Endothelial cell of umbilical vein (primary cell): ENCODE results near the gene C16orf74.

Experiments
- CTCF ChIP-seq, 2 donors: IDR thresholded peaks; 1 replicate in 1 of 2; 2 replicates in 1 of 2; pipeline ENCODE4 v1.5.1; 2011; ENCODE audit warnings: low read length in 2 of 2, mild to moderate bottlenecking in 2 of 2, moderate library complexity in 2 of 2, control low read depth in 1 of 2, inconsistent platforms in 1 of 2, low read depth in 1 of 2; ENCODE audit not compliant: insufficient read depth in 1 of 2; ENCODE audit errors: extremely low read depth in 1 of 2
- EZH2 ChIP-seq: IDR thresholded peaks from 2 replicates; pipeline ENCODE4 v1.6.1; 2012; ENCODE audit warnings: borderline replicate concordance, low read depth, mild to moderate bottlenecking, moderate library complexity, low read length, inconsistent platforms; ENCODE audit not compliant: severe bottlenecking
- POLR2A ChIP-seq: IDR thresholded peaks from 2 replicates; pipeline ENCODE4 v1.6.1; 2012; ENCODE audit warnings: low read depth, mild to moderate bottlenecking, control low read depth, low read length
- POLR2AphosphoS5 ChIP-seq: IDR thresholded peaks from 2 replicates; pipeline ENCODE4 v1.6.1; 2012; ENCODE audit warnings: low read depth, mild to moderate bottlenecking, control low read depth, low read length, moderate library complexity; ENCODE audit not compliant: insufficient read depth

- no peak for TF ChIP-seq POLR2A
- TF ChIP-seq EZH2, result no peak
- no peak for TF ChIP-seq CTCF (IDR thresholded peaks at IDR 0.05; ENCODE audit: extremely low read depth in 1 of 2, insufficient read depth in 1 of 2, low read depth in 1 of 2, low read length in 2 of 2)
- TF ChIP-seq POLR2AphosphoS5, result peak; percentile 80
Measured at GRCh38 chr16:85751698-85752501, 1.0 kb upstream of the C16orf74 start.
